IPS-18a (cell line): ENCODE data around the gene FUOM.
"Not testable (repeated sequence)": the region's sequence is repeated elsewhere in the genome, so short reads cannot be mapped to it uniquely, and the experiment has no call there.

Experiments
- H3K27ac ChIP-seq: one replicate; pipeline ENCODE4 v1.5.1; 2013; ENCODE audit warnings: low read length
- H3K27me3 ChIP-seq: one replicate; pipeline ENCODE4 v1.6.1; 2013; ENCODE audit warnings: mild to moderate bottlenecking, low read length; ENCODE audit not compliant: control insufficient read depth, insufficient read depth
- H3K36me3 ChIP-seq: one replicate; pipeline ENCODE4 v1.6.1; 2013; ENCODE audit warnings: low read depth, low read length; ENCODE audit not compliant: control insufficient read depth
- H3K4me1 ChIP-seq: one replicate; pipeline ENCODE4 v1.6.1; 2013; ENCODE audit warnings: low read depth, low read length; ENCODE audit not compliant: control insufficient read depth
- H3K4me3 ChIP-seq: one replicate; pipeline ENCODE4 v1.5.1; 2013; ENCODE audit warnings: low read length
- H3K9ac ChIP-seq: one replicate; pipeline ENCODE4 v1.6.1; 2013; ENCODE audit warnings: mild to moderate bottlenecking, low read length, moderate library complexity
- H3K9me3 ChIP-seq: one replicate; pipeline ENCODE4 v1.6.1; 2013; ENCODE audit warnings: low read depth, low read length; ENCODE audit not compliant: control insufficient read depth

FUOM gene

DNA sequence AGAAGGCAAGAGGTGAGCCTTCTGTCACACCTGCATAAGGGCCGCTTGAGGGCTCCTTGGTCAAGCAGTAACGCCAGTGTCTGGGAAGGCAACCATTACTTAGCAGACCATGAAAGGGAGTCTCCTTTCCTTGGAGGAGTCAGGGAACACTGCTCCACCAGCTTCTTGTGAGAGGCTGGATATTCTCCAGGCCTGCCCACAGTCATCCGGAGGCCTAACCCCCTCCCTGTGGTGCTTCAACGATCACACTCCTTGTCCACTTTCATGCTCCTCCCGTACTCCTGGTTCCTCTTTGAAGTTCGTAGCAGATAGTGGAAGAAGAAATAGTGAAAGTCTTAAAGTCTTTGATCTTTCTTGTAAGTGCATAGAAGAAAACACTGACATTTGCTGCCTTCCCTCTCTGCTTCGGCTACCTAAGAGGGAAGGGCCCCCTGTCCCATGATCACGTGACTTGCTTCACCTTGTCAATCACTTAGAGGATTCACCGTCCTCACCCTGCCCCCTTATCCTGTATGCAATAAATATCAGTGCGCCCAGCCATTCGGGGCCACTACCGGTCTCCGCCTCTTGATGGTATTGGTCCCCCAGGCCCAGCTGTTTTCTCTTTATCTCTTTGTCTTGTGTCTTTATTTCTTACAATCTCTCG lies 35.6 kb downstream of the FUOM start:
- not testable (repeated sequence) for H3K4me3 ChIP-seq, H3K4me1 ChIP-seq, H3K9ac ChIP-seq, H3K27ac ChIP-seq, H3K9me3 ChIP-seq, H3K36me3 ChIP-seq
- peaks cover 33% of the 10 kb centered on the region for H3K27me3 ChIP-seq

DNA sequence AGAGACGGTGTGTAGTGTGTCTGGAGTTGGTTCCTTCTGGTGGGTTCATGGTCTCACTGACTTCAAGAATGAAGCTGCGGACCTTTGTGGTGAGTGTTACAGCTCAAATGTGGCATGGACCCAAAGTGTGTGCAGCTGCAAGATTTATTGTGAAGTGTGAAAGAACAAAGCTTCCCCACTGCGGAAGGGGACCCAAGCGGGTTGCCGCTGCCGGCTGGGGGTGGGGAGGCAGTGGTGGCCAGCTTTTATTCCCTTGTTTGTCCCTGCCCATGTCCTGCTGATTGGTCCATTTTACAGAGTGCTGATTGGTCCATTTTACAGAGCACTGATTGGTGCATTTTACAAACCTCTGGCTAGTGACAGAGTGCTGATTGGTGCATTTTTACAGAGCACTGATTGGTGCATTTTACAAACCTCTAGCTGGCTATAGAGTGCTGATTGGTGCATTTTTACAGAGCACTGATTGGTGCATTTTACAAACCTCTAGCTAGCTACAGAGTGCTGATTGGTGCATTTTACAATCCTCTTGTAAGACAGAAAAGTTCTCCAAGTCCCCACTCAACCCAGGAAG lies 36.9 kb downstream of the FUOM start:
- not testable (repeated sequence) for H3K9ac ChIP-seq, H3K36me3 ChIP-seq, H3K9me3 ChIP-seq, H3K4me1 ChIP-seq, H3K4me3 ChIP-seq, H3K27ac ChIP-seq
- H3K27me3 ChIP-seq: peaks cover 20% of the 10 kb centered on the region

DNA sequence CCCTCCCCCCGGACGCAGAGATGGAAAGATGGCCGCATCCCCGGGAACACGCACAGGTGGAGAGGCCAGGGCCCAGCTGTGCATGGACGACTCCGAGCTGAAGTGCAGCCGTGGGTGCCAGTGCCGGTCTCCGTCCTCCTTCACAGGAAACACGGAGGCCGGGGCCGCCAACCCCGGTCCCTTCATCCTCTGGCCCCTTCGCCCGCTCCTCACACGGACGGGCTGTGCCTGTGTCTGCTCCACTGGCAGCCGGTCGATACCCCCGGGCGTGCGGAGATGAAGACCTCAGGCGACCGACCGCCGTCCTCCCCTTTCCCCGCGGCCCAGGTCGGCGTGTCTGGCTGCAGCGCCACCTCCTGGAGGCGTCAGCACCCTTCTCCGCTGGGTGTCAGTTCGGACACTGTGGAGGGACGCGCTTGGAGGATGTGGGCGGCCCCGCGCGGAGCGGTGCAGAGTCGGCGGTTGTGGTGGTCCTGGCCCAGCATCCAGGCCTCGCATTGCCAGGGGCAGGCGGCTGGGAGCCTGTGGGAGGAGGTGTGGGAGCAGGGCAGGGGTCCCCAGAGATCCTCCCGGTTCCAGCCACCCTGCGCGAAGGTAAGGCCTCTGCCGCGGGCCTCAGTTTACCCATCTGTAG lies 39.2 kb downstream of the FUOM start:
- no peaks in the 10 kb centered on the region for H3K36me3 ChIP-seq
- H3K9me3 ChIP-seq: no peaks in the 10 kb centered on the region
- H3K4me1 ChIP-seq: no peaks in the 10 kb centered on the region
- peaks cover 7% of the 10 kb centered on the region for H3K27me3 ChIP-seq
- H3K27ac ChIP-seq: no peak overlapping the region
- peak overlapping the region; percentile 56 for H3K4me3 ChIP-seq
- no peak overlapping the region for H3K9ac ChIP-seq

DNA sequence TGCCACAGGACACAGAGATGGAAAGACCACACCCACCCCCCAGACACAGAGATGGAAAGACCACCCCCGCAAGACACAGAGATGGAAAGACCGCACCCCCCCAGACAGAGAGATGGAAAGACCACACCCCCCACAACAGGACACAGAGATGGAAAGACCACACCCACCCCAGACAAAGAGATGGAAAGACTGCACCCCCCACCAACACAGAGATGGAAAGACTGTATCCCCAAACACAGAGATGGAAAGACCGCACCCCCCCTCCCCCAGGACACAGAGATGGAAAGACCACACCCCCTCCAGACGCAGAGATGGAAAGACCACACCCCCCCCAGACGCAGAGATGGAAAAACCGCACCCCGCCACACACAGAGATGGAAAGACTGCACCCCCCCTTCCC lies 41.1 kb downstream of the FUOM start:
- H3K4me3 ChIP-seq: no peak overlapping the region

DNA sequence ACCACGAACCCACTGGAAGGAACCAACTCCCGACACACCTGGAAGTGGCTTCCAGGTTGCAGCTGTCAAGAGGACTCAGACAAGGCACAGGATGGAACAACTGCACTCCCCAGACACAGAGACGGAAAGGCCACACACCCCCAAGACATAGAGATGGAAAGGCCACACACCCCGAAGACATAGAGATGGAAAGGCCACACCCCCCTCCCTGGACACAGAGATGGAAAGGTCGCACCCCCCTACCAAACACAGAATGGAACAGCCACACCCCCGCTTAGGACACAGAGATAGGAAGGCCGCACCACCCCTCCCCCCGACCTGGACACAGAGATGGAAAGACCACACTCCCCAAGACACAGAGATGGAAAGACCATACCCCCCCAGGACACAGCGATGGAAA lies 41.6 kb downstream of the FUOM start:
- no peak overlapping the region for H3K9ac ChIP-seq
- peaks cover 12% of the 10 kb centered on the region for H3K36me3 ChIP-seq
- no peak overlapping the region for H3K27ac ChIP-seq
- no peaks in the 10 kb centered on the region for H3K9me3 ChIP-seq
- H3K4me1 ChIP-seq: no peaks in the 10 kb centered on the region
- H3K4me3 ChIP-seq: no peak overlapping the region
- peaks cover 7% of the 10 kb centered on the region for H3K27me3 ChIP-seq

More for the DNA sequence above, 41.1 kb downstream of the FUOM start:
- no peaks in the 10 kb centered on the region for H3K9me3 ChIP-seq
- peaks cover 7% of the 10 kb centered on the region for H3K27me3 ChIP-seq
- no peaks in the 10 kb centered on the region for H3K4me1 ChIP-seq
- H3K27ac ChIP-seq: no peak overlapping the region
- H3K9ac ChIP-seq: no peak overlapping the region
- H3K36me3 ChIP-seq: peaks cover 8% of the 10 kb centered on the region

DNA sequence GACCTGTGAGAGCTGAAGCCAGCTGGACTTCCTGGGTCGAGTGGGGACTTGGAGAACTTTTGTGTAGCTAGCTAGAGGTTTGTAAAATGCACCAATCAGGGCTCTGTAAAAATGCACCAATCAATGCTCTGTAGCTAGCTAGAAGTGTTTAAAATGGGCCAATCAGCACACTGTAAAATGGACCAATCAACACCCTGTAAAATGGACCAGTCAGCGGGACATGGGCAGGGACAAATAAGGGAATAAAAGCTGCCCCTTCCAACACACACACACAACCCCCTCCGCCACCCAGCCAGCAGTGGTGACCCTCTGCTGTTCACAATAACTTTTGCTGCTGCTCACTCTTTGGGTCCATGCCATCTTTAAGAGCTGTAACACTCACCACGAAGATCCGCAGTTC lies 42.0 kb downstream of the FUOM start:
- no peak overlapping the region for H3K9ac ChIP-seq
- H3K4me3 ChIP-seq: no peak overlapping the region
- H3K27me3 ChIP-seq: peaks cover 7% of the 10 kb centered on the region
- peaks cover 16% of the 10 kb centered on the region for H3K36me3 ChIP-seq
- no peak overlapping the region for H3K27ac ChIP-seq
- no peaks in the 10 kb centered on the region for H3K9me3 ChIP-seq
- no peaks in the 10 kb centered on the region for H3K4me1 ChIP-seq

DNA sequence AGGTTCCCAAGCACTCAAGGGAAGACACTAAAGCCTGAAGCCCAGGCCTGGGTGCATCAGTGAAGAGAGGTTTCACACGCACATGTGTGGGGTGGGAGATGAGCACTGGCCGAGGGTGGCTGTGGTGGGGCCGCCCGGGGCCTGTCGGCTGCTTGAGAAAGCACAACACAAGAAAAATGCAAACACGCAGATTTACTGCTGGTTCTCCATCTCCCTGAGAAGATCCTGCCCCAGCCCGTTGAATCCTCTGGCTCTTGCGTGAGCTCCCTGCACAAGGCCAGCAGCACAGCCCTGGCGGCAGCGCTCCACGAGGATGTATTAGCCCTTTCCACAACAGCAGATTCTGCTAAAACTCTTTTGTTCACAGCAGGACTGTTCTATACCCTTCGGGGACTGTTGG lies 42.9 kb downstream of the FUOM start:
- Histone ChIP-seq H3K4me1 (no peaks in the 10 kb centered on the region), H3K36me3 (peaks cover 25% of the 10 kb centered on the region), H3K9me3 (no peaks in the 10 kb centered on the region), H3K9ac (no peak overlapping the region), H3K27ac (no peak overlapping the region), H3K27me3 (peaks cover 7% of the 10 kb centered on the region), H3K4me3 (no peak overlapping the region)

DNA sequence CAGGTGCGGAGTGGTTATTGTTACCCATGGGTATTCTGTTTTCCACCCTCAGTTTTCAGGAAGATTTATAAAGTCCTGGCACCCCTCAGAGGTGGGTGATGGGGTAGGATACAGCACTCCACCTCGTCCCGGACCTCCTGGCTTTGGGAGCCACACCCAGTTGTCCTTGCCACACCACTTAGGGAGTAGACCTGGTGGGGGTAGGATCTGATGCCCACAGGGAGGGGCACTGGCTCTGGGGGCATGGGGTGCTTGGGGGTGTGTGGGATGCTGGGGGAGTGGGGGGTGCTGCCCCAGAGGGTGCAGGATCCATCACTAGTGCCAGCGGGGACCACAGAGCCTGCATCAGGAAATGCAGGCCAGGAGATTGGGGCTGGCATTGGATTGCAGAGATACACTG lies 44.6 kb downstream of the FUOM start:
- H3K36me3 ChIP-seq: peaks cover 26% of the 10 kb centered on the region
- no peak overlapping the region for H3K4me3 ChIP-seq
- H3K27me3 ChIP-seq: no peaks in the 10 kb centered on the region
- no peaks in the 10 kb centered on the region for H3K4me1 ChIP-seq
- H3K9ac ChIP-seq: no peak overlapping the region
- no peak overlapping the region for H3K27ac ChIP-seq
- no peaks in the 10 kb centered on the region for H3K9me3 ChIP-seq

DNA sequence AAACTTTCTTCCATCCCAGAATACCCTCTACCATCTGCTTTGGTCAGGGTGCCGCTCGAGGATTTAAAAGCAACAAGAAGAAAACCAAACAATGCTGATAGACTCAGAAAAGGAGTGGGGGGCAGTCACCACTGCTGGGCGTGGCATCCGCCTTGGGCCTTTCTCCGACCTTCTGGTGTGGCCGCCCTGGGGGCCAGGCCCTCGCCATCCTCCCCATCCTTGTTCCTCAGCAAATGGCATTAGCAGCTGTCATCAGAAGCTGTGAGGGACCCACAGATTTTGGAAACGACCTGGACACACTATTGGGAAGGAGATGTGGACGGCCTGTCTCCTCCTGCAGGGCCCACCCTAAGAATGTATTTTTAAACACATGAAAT lies 45.1 kb downstream of the FUOM start:
- no peak overlapping the region for H3K27ac ChIP-seq
- no peak overlapping the region for H3K9ac ChIP-seq

DNA sequence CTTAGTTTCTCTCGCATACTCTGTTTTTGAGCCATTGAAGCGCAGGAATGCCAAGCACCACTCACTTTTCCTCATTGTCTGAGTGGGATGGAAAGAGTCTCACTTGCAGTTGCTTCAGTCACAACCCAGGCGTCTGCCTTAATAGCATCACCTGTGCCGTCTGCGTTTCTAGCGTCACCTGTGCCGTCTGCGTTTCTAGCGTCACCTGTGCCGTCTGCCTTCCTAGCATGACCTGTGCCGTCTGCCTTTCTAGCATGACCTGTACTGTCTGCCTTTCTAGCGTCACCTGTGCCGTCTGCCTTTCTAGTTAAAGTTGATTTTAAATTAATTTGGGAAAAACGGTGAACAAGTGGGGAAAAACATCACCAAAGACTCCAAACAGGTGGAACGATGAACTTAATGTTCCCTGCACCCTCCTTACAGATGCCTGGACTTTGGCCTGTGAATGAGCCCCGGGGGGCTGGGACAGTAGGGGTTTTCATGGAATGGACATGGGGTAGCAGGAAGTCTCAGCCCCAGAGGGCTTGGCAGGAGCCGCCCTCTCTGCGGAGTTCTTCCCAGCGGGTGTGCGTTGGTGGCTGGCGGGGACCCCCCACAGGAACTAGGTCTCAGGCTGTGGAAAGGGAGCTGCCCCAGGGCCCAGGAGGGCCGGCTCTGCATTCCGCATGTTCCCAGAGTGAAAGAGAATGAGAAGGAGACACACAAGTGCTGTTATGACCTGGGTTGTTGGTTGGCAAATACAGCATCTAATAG lies 45.6 kb downstream of the FUOM start:
- no peaks in the 10 kb centered on the region for H3K27me3 ChIP-seq
- no peaks in the 10 kb centered on the region for H3K4me1 ChIP-seq
- no peak overlapping the region for H3K4me3 ChIP-seq
- H3K36me3 ChIP-seq: peaks cover 26% of the 10 kb centered on the region
- no peaks in the 10 kb centered on the region for H3K9me3 ChIP-seq
- no peak overlapping the region for H3K27ac ChIP-seq
- H3K9ac ChIP-seq: no peak overlapping the region

More for the DNA sequence above, 45.1 kb downstream of the FUOM start:
- no peaks in the 10 kb centered on the region for H3K4me1 ChIP-seq
- H3K9me3 ChIP-seq: no peaks in the 10 kb centered on the region
- H3K27me3 ChIP-seq: no peaks in the 10 kb centered on the region
- no peak overlapping the region for H3K4me3 ChIP-seq
- peaks cover 26% of the 10 kb centered on the region for H3K36me3 ChIP-seq

DNA sequence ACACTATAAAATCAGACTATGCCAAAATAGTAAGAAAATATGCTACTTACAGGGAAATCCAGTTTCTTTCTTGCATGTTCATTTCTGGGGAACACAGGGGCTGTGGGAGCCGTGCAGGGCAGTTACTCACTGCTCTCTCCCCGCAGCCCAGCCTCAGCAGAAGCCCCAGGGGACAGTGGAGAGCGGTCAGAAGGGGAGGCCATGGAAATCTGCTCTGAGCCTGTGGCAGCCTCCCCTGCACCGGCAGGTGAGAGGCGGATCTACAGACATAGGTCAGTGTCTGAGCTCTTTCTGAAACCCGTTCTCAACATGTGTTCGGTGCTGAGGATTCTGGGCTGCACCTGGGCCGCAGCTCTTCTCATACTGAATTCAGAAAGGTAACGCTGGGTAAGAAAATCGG lies 46.2 kb downstream of the FUOM start:
- Histone ChIP-seq H3K9ac (no peak overlapping the region), H3K4me3 (no peak overlapping the region), H3K27ac (no peak overlapping the region), H3K36me3 (peaks cover 26% of the 10 kb centered on the region), H3K4me1 (no peaks in the 10 kb centered on the region), H3K27me3 (no peaks in the 10 kb centered on the region), H3K9me3 (no peaks in the 10 kb centered on the region)
